CD4-positive, alpha-beta T cell (primary cell): ENCODE data around the gene HNF1A. TPM values are rescaled to one million over a fixed set of nuclear protein-coding genes. Genes with fewer than 3 reads are reported as not detected.
"Not testable (repeated sequence)": the region's sequence is repeated elsewhere in the genome, so short reads cannot be mapped to it uniquely, and the experiment has no call there.

Source experiments
- ATAC-seq: fragments of 200-7000 bp; cut with Tn5 transposase; one replicate; pipeline ENCODE4 v1.10.0; 2022; ENCODE audit warnings: mild to moderate bottlenecking; ENCODE audit not compliant: poor library complexity
- CTCF ChIA-PET: fragments of 350-600 bp; sonication (Branson Sonifier 250); formaldehyde crosslinking; loops from one replicate; lab custom pipeline; 2021; ENCODE audit warnings: antibody characterized with exemption, inconsistent platforms; lab: Charles Lee
- POLR2A ChIA-PET: fragments of 350-600 bp; sonication (Branson Sonifier 250); formaldehyde crosslinking; loops from one replicate; lab custom pipeline; 2021; ENCODE audit warnings: antibody characterized with exemption, inconsistent platforms; lab: Charles Lee
- DNase-seq, 14 experiments: peaks; one replicate each; pipeline ENCODE4 v3.0.0-alpha.2; 2013 to 2020; ENCODE audit warnings: mixed read lengths in 2 of 14
- H3K27ac ChIP-seq, 2 donors: one replicate each; pipeline versions ENCODE4 v1.5.1 to v1.7.0; 2013; ENCODE audit warnings: low read length in 2 of 2, low read depth in 1 of 2, mild to moderate bottlenecking in 1 of 2
- H3K27me3 ChIP-seq, 2 experiments: 1 replicate in 1 of 2; 2 replicates in 1 of 2; pipeline versions ENCODE4 v1.6.1 to v1.7.0; 2013; ENCODE audit warnings: low read length in 2 of 2, control low read depth in 1 of 2, mild to moderate bottlenecking in 1 of 2, moderate library complexity in 1 of 2; ENCODE audit not compliant: insufficient read depth in 2 of 2, control insufficient read depth in 1 of 2
- H3K36me3 ChIP-seq: one replicate; pipeline ENCODE4 v1.6.1; 2013; ENCODE audit warnings: low read length, control low read depth; ENCODE audit not compliant: insufficient read depth
- H3K4me1 ChIP-seq: one replicate; pipeline ENCODE4 v1.6.1; 2013; ENCODE audit warnings: low read length, control low read depth; ENCODE audit not compliant: insufficient read depth
- H3K4me3 ChIP-seq: one replicate; pipeline ENCODE4 v1.5.1; 2013; ENCODE audit warnings: mild to moderate bottlenecking, low read length, moderate library complexity
- H3K9me3 ChIP-seq, 2 experiments: 1 replicate in 1 of 2; 2 replicates in 1 of 2; pipeline versions ENCODE4 v1.6.1 to v1.7.0; 2013; ENCODE audit warnings: low read length in 2 of 2, mild to moderate bottlenecking in 2 of 2, control low read depth in 1 of 2, moderate library complexity in 1 of 2; ENCODE audit not compliant: control insufficient read depth in 1 of 2, insufficient read depth in 1 of 2
- H3K27ac Mint-ChIP-seq: one replicate; pipeline ENCODE4 v1.8.0; 2020; ENCODE audit warnings: mixed read lengths
- H3K27me3 Mint-ChIP-seq: one replicate; pipeline ENCODE4 v1.8.0; 2021; ENCODE audit warnings: mixed read lengths
- H3K36me3 Mint-ChIP-seq: one replicate; pipeline ENCODE4 v1.8.0; 2021; ENCODE audit warnings: low read depth, mixed read lengths
- H3K4me1 Mint-ChIP-seq: one replicate; pipeline ENCODE4 v1.8.0; 2021; ENCODE audit warnings: low read depth, mixed read lengths
- H3K4me3 Mint-ChIP-seq: one replicate; pipeline ENCODE4 v1.8.0; 2020; ENCODE audit warnings: mild to moderate bottlenecking, mixed read lengths
- H3K9me3 Mint-ChIP-seq: one replicate; pipeline ENCODE4 v1.8.0; 2020; ENCODE audit warnings: mixed read lengths
- intact Hi-C, 2 experiments: fragments of 100-400 bp; cut with DNase I in 1 of 2; cut with micrococcal nuclease in 1 of 2; formaldehyde crosslinking; loops; one replicate each; pipeline versions ENCODE4 v1.15.1 to v1.9.0; 2023 to 2025; cut with DNase I, micrococcal nuclease
- total RNA-seq, 174 experiments: library from RNA in 2 of 174; stranded (reverse) in 2 of 174; gene quantifications; one replicate each; pipeline ENCODE4 v1.2.3 and lab custom pipeline; 2021 to 2026
- TF ChIP-seq, protein P1 (sequence below): fragments of 200-600 bp; IDR thresholded peaks from one replicate; pipeline ENCODE4 v1.8.0; 2022; ENCODE audit warnings: antibody characterized with exemption, mild to moderate bottlenecking

HNF1A gene
- total RNA-seq, 2 experiments from 2014 or later = not detected

DNA sequence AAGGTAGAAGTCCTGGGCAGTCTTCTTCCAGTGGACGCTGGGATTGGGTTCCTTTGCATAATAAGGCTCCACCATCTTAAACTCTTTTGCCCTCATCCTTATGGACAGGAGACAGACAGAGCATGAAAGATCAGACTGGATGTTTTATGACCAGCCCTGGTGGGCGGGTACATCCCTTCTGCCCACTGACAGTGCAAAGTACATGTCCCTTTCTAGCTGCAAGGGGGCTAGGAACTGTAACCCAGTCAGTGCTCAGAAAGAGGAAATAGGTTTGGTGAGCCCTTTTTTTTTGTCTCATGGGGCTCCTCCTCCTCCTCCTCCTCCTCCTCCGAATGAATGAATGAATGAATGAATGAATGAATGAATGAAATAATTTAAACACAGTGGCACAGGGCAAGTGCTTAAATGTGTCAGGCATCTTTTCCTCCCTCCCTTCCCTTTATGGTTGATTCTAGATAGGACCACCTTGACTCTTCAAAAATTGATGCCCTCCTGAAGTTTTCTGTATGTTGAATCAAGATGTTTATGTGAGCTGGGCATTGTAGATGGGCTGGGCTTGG, 36.4 kb upstream of the HNF1A start:
- Mint-ChIP-seq H3K9me3 (no peaks in the 10 kb centered on the region), H3K4me1 (peaks cover 5% of the 10 kb centered on the region), H3K36me3 (no peaks in the 10 kb centered on the region), H3K27ac (no peak overlapping the region), H3K4me3 (no peak overlapping the region), H3K27me3 (peaks cover 7% of the 10 kb centered on the region)
- ATAC-seq = no peak
- DNase-seq = no peak
- POLR2A ChIA-PET = no interaction called here
- no peaks in the 10 kb centered on the region for H3K4me1 ChIP-seq
- TF ChIP-seq, protein P1, sequence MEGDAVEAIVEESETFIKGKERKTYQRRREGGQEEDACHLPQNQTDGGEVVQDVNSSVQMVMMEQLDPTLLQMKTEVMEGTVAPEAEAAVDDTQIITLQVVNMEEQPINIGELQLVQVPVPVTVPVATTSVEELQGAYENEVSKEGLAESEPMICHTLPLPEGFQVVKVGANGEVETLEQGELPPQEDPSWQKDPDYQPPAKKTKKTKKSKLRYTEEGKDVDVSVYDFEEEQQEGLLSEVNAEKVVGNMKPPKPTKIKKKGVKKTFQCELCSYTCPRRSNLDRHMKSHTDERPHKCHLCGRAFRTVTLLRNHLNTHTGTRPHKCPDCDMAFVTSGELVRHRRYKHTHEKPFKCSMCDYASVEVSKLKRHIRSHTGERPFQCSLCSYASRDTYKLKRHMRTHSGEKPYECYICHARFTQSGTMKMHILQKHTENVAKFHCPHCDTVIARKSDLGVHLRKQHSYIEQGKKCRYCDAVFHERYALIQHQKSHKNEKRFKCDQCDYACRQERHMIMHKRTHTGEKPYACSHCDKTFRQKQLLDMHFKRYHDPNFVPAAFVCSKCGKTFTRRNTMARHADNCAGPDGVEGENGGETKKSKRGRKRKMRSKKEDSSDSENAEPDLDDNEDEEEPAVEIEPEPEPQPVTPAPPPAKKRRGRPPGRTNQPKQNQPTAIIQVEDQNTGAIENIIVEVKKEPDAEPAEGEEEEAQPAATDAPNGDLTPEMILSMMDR = no peak
- CTCF ChIA-PET = no interaction called here
- no peaks in the 10 kb centered on the region for H3K9me3 ChIP-seq
- intact Hi-C loops = loop anchor here in 1 of 2 experiments (5.0 kb wide), 1 partner anchor 155 kb away; no protein-coding TSS in a partner anchor
- H3K27ac ChIP-seq = no peak overlapping the region
- H3K27me3 ChIP-seq = no peaks in the 10 kb centered on the region
- H3K36me3 ChIP-seq = no peaks in the 10 kb centered on the region
- no peak overlapping the region for H3K4me3 ChIP-seq

DNA sequence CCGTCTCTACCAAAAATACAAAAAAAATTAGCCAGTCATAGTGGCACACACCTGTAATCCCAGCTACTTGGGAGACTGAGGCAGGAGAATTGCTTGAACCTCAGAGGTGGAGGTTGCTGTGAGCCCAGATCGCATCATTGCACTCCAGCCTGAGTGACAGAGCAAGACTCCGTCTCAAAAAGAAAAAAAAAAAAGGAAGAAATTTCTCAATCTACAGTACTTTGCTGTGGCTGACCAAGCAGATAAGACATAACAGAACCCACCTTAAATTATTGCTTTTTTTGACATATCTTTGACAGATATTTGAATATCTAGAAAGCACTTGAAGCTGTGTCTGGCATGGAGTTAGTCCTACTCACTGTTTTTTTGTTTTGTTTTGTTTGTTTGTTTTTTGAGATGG, 34.9 kb upstream of the HNF1A start:
- H3K27ac ChIP-seq = no peak overlapping the region
- DNase-seq (no peak), ATAC-seq (no peak)
- no peaks in the 10 kb centered on the region for H3K36me3 ChIP-seq
- Mint-ChIP-seq H3K36me3 (no peaks in the 10 kb centered on the region), H3K9me3 (no peaks in the 10 kb centered on the region), H3K27me3 (peaks cover 4% of the 10 kb centered on the region), H3K4me3 (no peak overlapping the region), H3K27ac (no peak overlapping the region), H3K4me1 (peaks cover 5% of the 10 kb centered on the region)
- ChIA-PET POLR2A (no interaction called here), CTCF (interaction anchor here (0.6 to 1.5 kb wide), 3 partner anchors 12 to 31 kb away, joined by 3 to 9 read pairs (median 3); no protein-coding TSS in a partner anchor)
- no peaks in the 10 kb centered on the region for H3K27me3 ChIP-seq
- no peaks in the 10 kb centered on the region for H3K9me3 ChIP-seq
- intact Hi-C loops = loop anchor here in 1 of 2 experiments (5.0 kb wide), 1 partner anchor 154 kb away; no protein-coding TSS in a partner anchor
- TF ChIP-seq, protein P1 = no peak
- H3K4me3 ChIP-seq = no peak overlapping the region
- no peaks in the 10 kb centered on the region for H3K4me1 ChIP-seq

DNA sequence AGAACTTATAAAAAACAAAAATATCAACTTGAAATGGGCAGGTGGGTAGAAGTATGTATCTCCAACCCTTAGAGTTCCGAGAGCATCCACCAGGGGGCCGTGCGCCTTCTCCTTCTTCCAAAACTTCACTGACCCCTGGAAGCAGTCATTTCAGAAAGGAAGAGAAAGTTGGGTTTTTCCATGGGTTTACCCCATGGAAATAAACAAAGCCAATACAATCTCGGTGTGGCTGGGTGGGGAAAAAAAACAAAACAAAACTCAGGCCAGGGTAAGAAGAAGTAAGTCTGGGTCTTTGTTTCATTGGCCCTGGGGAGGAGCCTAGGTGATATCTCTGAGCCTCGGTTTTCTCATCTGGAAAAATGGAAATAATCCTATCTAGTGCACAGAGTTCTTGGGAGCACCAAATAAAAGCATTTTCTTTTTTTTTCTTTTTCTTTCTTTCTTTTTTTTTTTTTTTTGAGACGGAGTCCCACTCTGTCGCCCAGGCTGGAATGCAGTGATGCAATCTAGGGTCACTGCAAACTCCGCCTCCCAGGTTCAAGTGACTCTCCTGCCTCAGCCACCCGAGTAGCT, 33.6 kb upstream of the HNF1A start:
- Histone ChIP-seq H3K36me3 (no peaks in the 10 kb centered on the region), H3K27me3 (no peaks in the 10 kb centered on the region), H3K4me3 (no peak overlapping the region), H3K4me1 (no peaks in the 10 kb centered on the region), H3K9me3 (no peaks in the 10 kb centered on the region), H3K27ac (no peak overlapping the region)
- TF ChIP-seq, protein P1 = peak; percentile 68
- Mint-ChIP-seq H3K4me1 (peaks cover 5% of the 10 kb centered on the region), H3K4me3 (no peak overlapping the region), H3K36me3 (no peaks in the 10 kb centered on the region), H3K27me3 (peaks cover under 1% of the 10 kb centered on the region), H3K27ac (no peak overlapping the region), H3K9me3 (no peaks in the 10 kb centered on the region)
- ATAC-seq (peak; percentile 71), DNase-seq (peak; percentile 32 to 80 (median 58))
- intact Hi-C loops = loop anchor here (1.0 to 5.0 kb wide), 4 partner anchors 27 to 166 kb away; no protein-coding TSS in a partner anchor
- CTCF ChIA-PET = interaction anchor here (1.5 kb wide), 1 partner anchor 27 kb away, joined by 9 read pairs; no protein-coding TSS in a partner anchor
- POLR2A ChIA-PET = no interaction called here

DNA sequence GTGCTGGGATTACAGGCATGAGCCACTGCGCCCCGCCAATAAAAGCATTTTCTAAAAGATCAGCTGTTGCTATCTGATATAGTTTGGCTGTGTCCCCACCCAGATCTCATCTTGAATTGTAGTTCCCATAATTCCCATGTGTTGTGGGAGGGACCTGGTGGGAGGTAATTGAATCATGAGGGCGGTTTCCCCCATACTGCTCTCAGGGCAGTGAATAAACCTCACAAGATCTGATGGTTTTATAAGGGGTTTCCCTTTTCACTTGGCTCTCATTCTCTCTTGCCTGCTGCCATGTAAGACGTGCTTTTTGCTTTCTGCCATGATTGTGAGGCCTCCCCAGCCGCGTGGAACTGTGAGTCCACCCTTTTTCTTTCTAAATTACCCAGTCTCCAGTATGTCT, 32.8 kb upstream of the HNF1A start:
- H3K27me3 Mint-ChIP-seq, H3K27ac Mint-ChIP-seq, H3K27me3 ChIP-seq, POLR2A ChIA-PET, H3K36me3 ChIP-seq, H3K36me3 Mint-ChIP-seq, CTCF ChIA-PET, H3K4me1 ChIP-seq, DNase-seq, H3K9me3 Mint-ChIP-seq, H3K4me3 ChIP-seq, H3K4me3 Mint-ChIP-seq, H3K27ac ChIP-seq, ATAC-seq, H3K4me1 Mint-ChIP-seq, H3K9me3 ChIP-seq: not testable (repeated sequence)
- intact Hi-C loops = loop anchor here in 1 of 2 experiments (2.0 kb wide), 1 partner anchor 165 kb away; no protein-coding TSS in a partner anchor

DNA sequence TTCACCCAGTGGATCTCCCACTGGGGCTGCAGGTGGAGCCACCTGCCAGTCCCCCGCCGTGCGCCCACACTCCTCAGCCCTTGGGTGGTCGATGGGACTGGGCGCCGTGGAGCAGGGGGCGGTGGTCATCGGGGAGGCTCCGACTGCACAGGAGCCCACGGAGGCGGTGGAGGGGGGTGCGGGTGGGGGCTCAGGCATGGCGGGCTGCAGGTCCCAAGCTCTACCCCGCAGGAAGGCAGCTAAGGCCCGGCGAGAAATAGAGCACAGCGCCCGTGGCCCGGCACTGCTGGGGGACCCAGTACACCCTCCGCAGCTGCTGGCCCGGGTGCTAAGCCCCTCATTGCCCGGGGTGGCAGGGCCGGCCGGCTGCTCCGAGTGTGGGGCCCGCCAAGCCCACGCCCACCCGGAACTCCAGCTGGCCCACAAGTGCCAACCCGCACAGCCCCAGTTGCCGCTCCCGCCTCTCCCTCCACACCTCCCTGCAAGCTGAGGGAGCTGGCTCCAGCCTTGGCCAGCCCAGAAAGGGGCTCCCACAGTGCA, 28.0 kb upstream of the HNF1A start:
- H3K27ac Mint-ChIP-seq, H3K36me3 Mint-ChIP-seq, H3K4me3 Mint-ChIP-seq, H3K9me3 ChIP-seq, H3K36me3 ChIP-seq, H3K27me3 Mint-ChIP-seq, intact Hi-C loops, ATAC-seq, H3K9me3 Mint-ChIP-seq, H3K27ac ChIP-seq, H3K4me3 ChIP-seq, H3K4me1 ChIP-seq, DNase-seq, H3K27me3 ChIP-seq, H3K4me1 Mint-ChIP-seq: not testable (repeated sequence)
- CTCF ChIA-PET = interaction anchor here (3.5 kb wide), 1 partner anchor 21 kb away, joined by 11 read pairs; no protein-coding TSS in a partner anchor
- POLR2A ChIA-PET = interaction anchor here (0.6 kb wide), 1 partner anchor 22 kb away, joined by 4 read pairs; no protein-coding TSS in a partner anchor
